Small intestine (tissue), 7 donors: ENCODE measurements around the gene OLFM2. TPM values are rescaled to one million over a fixed set of nuclear protein-coding genes. Genes with fewer than 3 reads are reported as not detected.

Experiments used
- DNase-seq, 2 donors: peaks; one replicate each; pipeline versions ENCODE4 v3.0.0 to v3.0.0-alpha.2; 2013
- FAIRE-seq: peaks from 2 replicates; lab custom pipeline; 2012; peaks lifted over from hg19 to GRCh38; lab: Jason Lieb, UNC
- H3K27ac ChIP-seq, 3 donors: one replicate each; pipeline ENCODE4 v1.5.1; 2013; ENCODE audit warnings: low read length in 2 of 3, mild to moderate bottlenecking in 2 of 3, control low read depth in 1 of 3, inconsistent platforms in 1 of 3, low read depth in 1 of 3, moderate library complexity in 1 of 3
- H3K27me3 ChIP-seq, 3 donors: one replicate each; pipeline ENCODE4 v1.6.1; 2013; ENCODE audit warnings: low read length in 3 of 3, inconsistent platforms in 1 of 3; ENCODE audit not compliant: control insufficient read depth in 3 of 3, insufficient read depth in 3 of 3
- H3K36me3 ChIP-seq, 3 donors: one replicate each; pipeline ENCODE4 v1.6.1; 2013; ENCODE audit warnings: low read length in 3 of 3, inconsistent platforms in 1 of 3, low read depth in 1 of 3, mild to moderate bottlenecking in 1 of 3, moderate library complexity in 1 of 3; ENCODE audit not compliant: control insufficient read depth in 3 of 3, insufficient read depth in 2 of 3
- H3K4me1 ChIP-seq, 3 donors: one replicate each; pipeline ENCODE4 v1.6.1; 2013; ENCODE audit warnings: low read length in 2 of 3, inconsistent platforms in 1 of 3, low read depth in 1 of 3, mild to moderate bottlenecking in 1 of 3, moderate library complexity in 1 of 3; ENCODE audit not compliant: control insufficient read depth in 3 of 3, insufficient read depth in 2 of 3
- H3K4me3 ChIP-seq, 3 donors: one replicate each; pipeline ENCODE4 v1.5.1; 2013; ENCODE audit warnings: low read length in 3 of 3, control low read depth in 1 of 3, inconsistent platforms in 1 of 3, low read depth in 1 of 3, mild to moderate bottlenecking in 1 of 3, moderate library complexity in 1 of 3
- H3K9me3 ChIP-seq, 2 donors: one replicate each; pipeline ENCODE4 v1.6.1; 2013; ENCODE audit warnings: low read depth in 1 of 2, low read length in 1 of 2; ENCODE audit not compliant: control insufficient read depth in 2 of 2, insufficient read depth in 1 of 2
- WGBS, 3 donors: extraction: QIAGEN DNeasy Blood & Tissue Kit; methylation state at CpG; one replicate each; pipeline ENCODE4 v1.1.7; 2013; 5-methylcytosine and 5-hydroxymethylcytosine counted together
- polyA plus RNA-seq, 4 donors: library from polyadenylated mRNA; stranded (reverse) in 3 of 4; unstranded in 1 of 4; fragments of 200-250 nt in 3 of 4; fragments of 120-200 nt in 1 of 4; gene quantifications; one replicate each; pipeline versions ENCODE4 v1.2.1 to v1.2.3, GENCODE V29; 2013
- donor health status: healthy with polysubstance abuse.
- donor health status: control.
- donor health status: control.
- donor health status: Bipolar disorder and iron deficiency.
- donor health status: healthy.

Gene OLFM2
- polyA plus RNA-seq, 4 donors = 0.45 to 8.4 (median 1.9) TPM

- Histone ChIP-seq H3K4me1 (no peaks in the 10 kb centered on the region), H3K27me3 (peaks cover 0 to 23% (median 2%) of the 10 kb centered on the region in 3 donors), H3K4me3 (no peak overlapping the region), H3K9me3 (no peaks in the 10 kb centered on the region), H3K27ac (no peak overlapping the region), H3K36me3 (no peaks in the 10 kb centered on the region)
- DNase-seq (no peak), FAIRE-seq (no peak)
- 35 to 59% (median 39%) methylated on average over 4 of the region's 4 CpGs for WGBS, 3 donors
Observed at GRCh38 chr19:9967326-9967725, 31.0 kb upstream of the OLFM2 start.

GRCh38 chr19:9966448-9966847 is 30.1 kb upstream of the OLFM2 start:
- Histone ChIP-seq H3K4me1 (no peaks in the 10 kb centered on the region), H3K4me3 (no peak overlapping the region), H3K27me3 (peaks cover 0 to 23% (median 2%) of the 10 kb centered on the region in 3 donors), H3K36me3 (no peaks in the 10 kb centered on the region), H3K27ac (no peak overlapping the region), H3K9me3 (no peaks in the 10 kb centered on the region)
- 14 to 21% (median 19%) methylated on average over 24 to 29 of the region's 29 CpGs for WGBS, 3 donors
- DNase-seq (no peak), FAIRE-seq (no peak)

- Histone ChIP-seq H3K4me1 (no peaks in the 10 kb centered on the region), H3K36me3 (no peaks in the 10 kb centered on the region), H3K27me3 (peaks cover 0 to 23% (median 2%) of the 10 kb centered on the region in 3 donors), H3K9me3 (no peaks in the 10 kb centered on the region), H3K27ac (no peak overlapping the region), H3K4me3 (no peak overlapping the region)
- FAIRE-seq (no peak), DNase-seq (no peak)
- WGBS, 3 donors = 38 to 51% (median 43%) methylated on average over 12 to 14 of the region's 14 CpGs
Observed at GRCh38 chr19:9966024-9966423, 29.7 kb upstream of the OLFM2 start.

GRCh38 chr19:9962623-9963290 is 26.4 kb upstream of the OLFM2 start:
- H3K27me3 ChIP-seq = peaks cover 0 to 16% (median 2%) of the 10 kb centered on the region in 3 donors
- H3K9me3 ChIP-seq = no peaks in the 10 kb centered on the region
- no peak overlapping the region for H3K4me3 ChIP-seq
- no peaks in the 10 kb centered on the region for H3K36me3 ChIP-seq
- 37 to 50% (median 45%) methylated on average over 7 of the region's 7 CpGs for WGBS, 3 donors
- DNase-seq (no peak), FAIRE-seq (no peak)
- no peak overlapping the region for H3K27ac ChIP-seq
- no peaks in the 10 kb centered on the region for H3K4me1 ChIP-seq

GRCh38 chr19:9961103-9961502 is 24.8 kb upstream of the OLFM2 start:
- DNase-seq (no peak), FAIRE-seq (no peak)
- peaks cover 0 to 6% (median 2%) of the 10 kb centered on the region in 3 donors for H3K27me3 ChIP-seq
- WGBS, 3 donors = 74 to 86% (median 80%) methylated on average over 4 of the region's 4 CpGs
- H3K9me3 ChIP-seq = no peaks in the 10 kb centered on the region
- H3K4me3 ChIP-seq = no peak overlapping the region
- no peaks in the 10 kb centered on the region for H3K4me1 ChIP-seq
- H3K36me3 ChIP-seq = no peaks in the 10 kb centered on the region
- no peak overlapping the region for H3K27ac ChIP-seq

GRCh38 chr19:9958379-9958821 is 22.1 kb upstream of the OLFM2 start:
- no peaks in the 10 kb centered on the region for H3K9me3 ChIP-seq
- no peak overlapping the region for H3K27ac ChIP-seq
- no peaks in the 10 kb centered on the region for H3K4me1 ChIP-seq
- no peak overlapping the region for H3K4me3 ChIP-seq
- DNase-seq (no peak), FAIRE-seq (no peak)
- 90 to 96% (median 95%) methylated on average over 1 of the region's 1 CpG for WGBS, 3 donors
- H3K36me3 ChIP-seq = no peaks in the 10 kb centered on the region
- no peaks in the 10 kb centered on the region for H3K27me3 ChIP-seq

- Histone ChIP-seq H3K4me3 (no peak overlapping the region), H3K9me3 (no peaks in the 10 kb centered on the region), H3K36me3 (no peaks in the 10 kb centered on the region), H3K27me3 (no peaks in the 10 kb centered on the region), H3K4me1 (no peaks in the 10 kb centered on the region), H3K27ac (no peak overlapping the region)
- 63 to 79% (median 64%) methylated on average over 3 of the region's 3 CpGs for WGBS, 3 donors
- no peak for DNase-seq
- no peak for FAIRE-seq
Observed at GRCh38 chr19:9956956-9957355, 20.6 kb upstream of the OLFM2 start.

- Histone ChIP-seq H3K9me3 (no peaks in the 10 kb centered on the region), H3K27me3 (no peaks in the 10 kb centered on the region), H3K4me3 (no peak overlapping the region), H3K36me3 (no peaks in the 10 kb centered on the region), H3K4me1 (no peaks in the 10 kb centered on the region), H3K27ac (no peak overlapping the region)
- 60 to 71% (median 66%) methylated on average over 18 of the region's 18 CpGs for WGBS, 3 donors
- FAIRE-seq (no peak), DNase-seq (no peak)
Observed at GRCh38 chr19:9953802-9954542, 17.7 kb upstream of the OLFM2 start.
